Activated T-helper 2 cell treated with anti-CD3 and anti-CD28 coated beads, Interferon-gamma antibody, Interleukin-2, Interleukin-4, amounts not matched to agents 10 μg/mL and 5 μg/mL and 100 μg/mL, durations not matched to agents 14 hours and 24 hours and 36 hours (primary cell): ENCODE results near the gene MATR3. TPM values are rescaled to one million over a fixed set of nuclear protein-coding genes. Genes with fewer than 3 reads are reported as not detected.
"Not testable (repeated sequence)": the region's sequence is repeated elsewhere in the genome, so short reads cannot be mapped to it uniquely, and the experiment has no call there.

ENCODE experiments used
- DNase-seq: peaks from one replicate; pipeline ENCODE4 v3.0.0; 2021; ENCODE audit warnings: low spot score
- H3K27ac Mint-ChIP-seq: one replicate; pipeline ENCODE4 v1.8.0; 2021; ENCODE audit warnings: mixed read lengths
- H3K27me3 Mint-ChIP-seq: one replicate; pipeline ENCODE4 v1.8.0; 2021; ENCODE audit warnings: low read depth, mixed read lengths
- H3K36me3 Mint-ChIP-seq: one replicate; pipeline ENCODE4 v1.8.0; 2021; ENCODE audit warnings: low read depth, mixed read lengths
- H3K4me1 Mint-ChIP-seq: one replicate; pipeline ENCODE4 v1.8.0; 2021; ENCODE audit warnings: low read depth, mixed read lengths
- H3K4me3 Mint-ChIP-seq: one replicate; pipeline ENCODE4 v1.8.0; 2021; ENCODE audit warnings: low read depth, mild to moderate bottlenecking, moderate library complexity, mixed read lengths
- H3K9me3 Mint-ChIP-seq: one replicate; pipeline ENCODE4 v1.8.0; 2021; ENCODE audit warnings: mixed read lengths
- intact Hi-C: fragments of 100-400 bp; cut with micrococcal nuclease; formaldehyde crosslinking; loops from one replicate; pipeline ENCODE4 v1.15.1; 2023
- total RNA-seq: library from RNA; stranded (reverse); gene quantifications from 2 replicates; pipeline ENCODE4 v1.2.3, GENCODE V29; 2022

The MATR3 gene
- total RNA-seq, 1 donor from 2014 or later: 259 TPM

DNA sequence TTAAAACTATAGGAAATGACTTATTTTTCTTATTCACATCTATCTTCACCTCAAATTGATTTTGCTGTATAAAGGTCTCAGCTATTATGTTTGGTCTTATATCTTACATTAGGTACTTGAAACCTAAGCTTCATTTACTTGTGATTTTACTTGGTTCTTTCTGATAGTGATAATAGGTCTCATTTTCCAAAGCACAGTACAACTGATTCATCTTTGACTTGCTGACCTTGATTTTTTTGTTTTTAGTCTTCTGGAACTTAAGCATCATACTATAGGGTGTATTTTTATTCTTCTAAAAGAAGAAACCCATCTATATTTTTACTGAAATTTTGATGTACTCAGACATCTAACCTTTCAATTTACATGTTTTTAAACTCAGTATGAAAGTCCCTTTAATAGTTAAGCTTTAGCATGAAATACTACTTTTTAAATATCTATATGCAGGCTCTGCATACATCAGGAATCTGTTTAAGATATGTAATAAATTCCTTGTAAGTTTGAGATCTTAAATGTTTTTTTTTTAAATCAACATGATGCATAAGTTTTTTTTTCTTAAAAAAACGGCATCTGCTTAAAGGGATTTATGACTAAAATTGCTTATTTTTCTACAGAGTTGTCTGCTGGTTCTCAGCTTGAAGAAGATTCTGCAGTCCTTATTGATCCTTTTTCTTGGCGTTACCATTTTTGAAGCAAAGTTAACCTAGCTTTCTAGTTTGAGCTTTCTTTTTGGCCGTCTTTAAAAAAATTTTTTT lies 13.3 kb downstream of the MATR3 start:
- Mint-ChIP-seq H3K9me3 (no peaks in the 10 kb centered on the region), H3K27me3 (no peaks in the 10 kb centered on the region), H3K4me3 (no peak overlapping the region), H3K27ac (peak overlapping the region; percentile 81), H3K36me3 (peaks cover 30% of the 10 kb centered on the region), H3K4me1 (peaks cover 65% of the 10 kb centered on the region)
- intact Hi-C loops: no loop called here
- no peak for DNase-seq

GRCh38 chr5:139308797-139309196 lies 15.3 kb downstream of the MATR3 start:
- peak overlapping the region; percentile 48 for H3K27ac Mint-ChIP-seq
- no peak overlapping the region for H3K4me3 Mint-ChIP-seq
- no peak for DNase-seq
- peaks cover 57% of the 10 kb centered on the region for H3K4me1 Mint-ChIP-seq
- no peaks in the 10 kb centered on the region for H3K9me3 Mint-ChIP-seq
- intact Hi-C loops: loop anchor here (2.0 kb wide), 1 partner anchor 14 kb away; no protein-coding TSS in a partner anchor
- no peaks in the 10 kb centered on the region for H3K27me3 Mint-ChIP-seq
- H3K36me3 Mint-ChIP-seq: peaks cover 30% of the 10 kb centered on the region

GRCh38 chr5:139310715-139311186 lies 17.2 kb downstream of the MATR3 start:
- H3K27me3 Mint-ChIP-seq, intact Hi-C loops, H3K9me3 Mint-ChIP-seq, H3K4me3 Mint-ChIP-seq, DNase-seq: not testable (repeated sequence)
- Mint-ChIP-seq H3K27ac (peak overlapping the region; percentile 46), H3K4me1 (peaks cover 52% of the 10 kb centered on the region), H3K36me3 (peaks cover 44% of the 10 kb centered on the region)

DNA sequence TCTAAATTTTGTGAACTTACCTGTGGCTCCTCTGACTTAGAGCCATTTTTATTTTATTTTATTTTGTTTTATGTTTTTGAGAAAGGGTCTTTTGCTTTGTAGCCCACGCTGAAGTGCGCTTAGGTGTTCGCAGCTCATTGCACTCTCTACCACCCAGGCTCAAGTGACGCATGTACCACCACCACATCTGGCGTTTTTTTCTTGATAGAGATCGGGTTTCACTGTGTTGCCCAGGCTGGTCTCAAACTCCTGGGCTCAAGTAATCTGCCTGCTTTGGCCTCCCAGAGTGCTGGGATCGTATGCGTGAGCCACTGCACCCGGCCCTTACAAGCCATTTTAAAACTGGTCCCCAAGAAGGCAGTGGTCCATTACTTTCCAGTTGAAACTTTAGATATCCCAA lies 18.5 kb downstream of the MATR3 start:
- Mint-ChIP-seq H3K36me3 (peaks cover 54% of the 10 kb centered on the region), H3K9me3 (no peaks in the 10 kb centered on the region), H3K27ac (no peak overlapping the region), H3K4me3 (no peak overlapping the region), H3K4me1 (peaks cover 41% of the 10 kb centered on the region), H3K27me3 (no peaks in the 10 kb centered on the region)
- DNase-seq: no peak
- intact Hi-C loops: no loop called here

DNA sequence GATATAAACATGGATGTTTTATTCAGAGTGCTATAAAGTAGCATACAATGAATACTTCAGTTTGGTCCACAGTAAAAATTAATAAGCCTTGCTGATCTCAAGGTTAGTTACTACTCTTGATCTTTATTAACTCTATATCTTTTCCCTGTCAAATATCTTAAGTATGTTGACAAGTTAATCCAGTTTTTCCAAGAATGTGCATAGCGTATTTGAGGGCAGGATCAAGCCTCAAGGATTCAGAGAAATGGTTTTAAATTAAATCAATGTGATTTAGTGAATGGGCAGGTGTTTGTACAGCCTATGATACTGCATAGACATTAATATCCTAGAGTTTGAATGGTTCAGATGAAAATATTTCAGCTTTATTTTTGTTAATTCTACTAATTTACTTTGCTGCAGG lies 20.7 kb downstream of the MATR3 start:
- no peak overlapping the region for H3K4me3 Mint-ChIP-seq

GRCh38 chr5:139315056-139315615 lies 21.6 kb downstream of the MATR3 start:
- Mint-ChIP-seq H3K4me1 (peaks cover 15% of the 10 kb centered on the region), H3K27ac (no peak overlapping the region), H3K36me3 (peaks cover 56% of the 10 kb centered on the region), H3K27me3 (no peaks in the 10 kb centered on the region), H3K9me3 (no peaks in the 10 kb centered on the region), H3K4me3 (no peak overlapping the region)
- intact Hi-C loops: no loop called here
- DNase-seq: no peak

More for the DNA sequence above, 20.7 kb downstream of the MATR3 start:
- H3K36me3 Mint-ChIP-seq: peaks cover 53% of the 10 kb centered on the region
- H3K27me3 Mint-ChIP-seq: no peaks in the 10 kb centered on the region
- H3K27ac Mint-ChIP-seq: no peak overlapping the region
- intact Hi-C loops: no loop called here
- no peaks in the 10 kb centered on the region for H3K9me3 Mint-ChIP-seq
- H3K4me1 Mint-ChIP-seq: peaks cover 22% of the 10 kb centered on the region
- no peak for DNase-seq

DNA sequence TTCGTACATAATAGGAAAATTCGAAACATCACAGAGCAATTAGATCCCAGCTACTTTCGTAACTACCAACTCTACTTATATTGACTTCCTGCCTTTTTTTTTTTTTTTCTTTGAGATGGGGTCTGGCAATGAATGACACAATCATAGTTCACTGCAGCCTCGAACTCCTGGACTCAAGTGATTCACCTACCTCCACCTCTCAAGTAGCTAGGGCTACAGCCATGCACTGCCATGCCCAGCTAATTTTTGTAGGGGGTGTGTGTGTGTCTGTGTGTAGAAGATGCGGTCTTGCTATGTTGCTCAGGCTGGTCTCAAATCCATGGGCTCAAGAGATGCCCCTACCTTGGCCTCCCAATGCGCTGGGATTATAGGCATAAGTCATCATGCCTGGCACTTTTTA lies 42.3 kb downstream of the MATR3 start:
- H3K27ac Mint-ChIP-seq: no peak overlapping the region
- H3K27me3 Mint-ChIP-seq: no peaks in the 10 kb centered on the region
- DNase-seq: no peak
- peaks cover 24% of the 10 kb centered on the region for H3K36me3 Mint-ChIP-seq
- H3K4me1 Mint-ChIP-seq: peaks cover 4% of the 10 kb centered on the region
- no peaks in the 10 kb centered on the region for H3K9me3 Mint-ChIP-seq
- intact Hi-C loops: no loop called here
- no peak overlapping the region for H3K4me3 Mint-ChIP-seq

- peaks cover 10% of the 10 kb centered on the region for H3K36me3 Mint-ChIP-seq
- no peaks in the 10 kb centered on the region for H3K9me3 Mint-ChIP-seq
- intact Hi-C loops: no loop called here
- no peak for DNase-seq
- no peaks in the 10 kb centered on the region for H3K27me3 Mint-ChIP-seq
- H3K4me1 Mint-ChIP-seq: peaks cover 28% of the 10 kb centered on the region
- H3K27ac Mint-ChIP-seq: no peak overlapping the region
- H3K4me3 Mint-ChIP-seq: no peak overlapping the region
Measured at GRCh38 chr5:139340051-139340450, 46.5 kb downstream of the MATR3 start.

GRCh38 chr5:139341187-139341688 lies 47.7 kb downstream of the MATR3 start:
- Mint-ChIP-seq H3K4me3 (peak overlapping the region; percentile 93), H3K27me3 (no peaks in the 10 kb centered on the region), H3K4me1 (peaks cover 27% of the 10 kb centered on the region), H3K36me3 (peaks cover 18% of the 10 kb centered on the region), H3K27ac (peak overlapping the region; percentile 98), H3K9me3 (no peaks in the 10 kb centered on the region)
- intact Hi-C loops: loop anchor here (1.0 kb wide), 1 partner anchor 48 kb away; the partner anchor contains the start of gene MATR3
- no peak for DNase-seq

GRCh38 chr5:139341689-139342422 lies 48.3 kb downstream of the MATR3 start, which contains the start of gene PAIP2:
Gene PAIP2 (plus strand): TSS chr5:139341854. CDS start chr5:139363785, 21,931 bp downstream.
- peak within 1 kb of the TSS; percentile 93 for H3K4me3 Mint-ChIP-seq
- DNase-seq: peak; percentile 97
- H3K9me3 Mint-ChIP-seq: no peaks in the 10 kb centered on the region
- H3K4me1 Mint-ChIP-seq: peaks cover 27% of the 10 kb centered on the region
- H3K27me3 Mint-ChIP-seq: no peaks in the 10 kb centered on the region
- peaks cover 20% of the 10 kb centered on the region for H3K36me3 Mint-ChIP-seq
- H3K27ac Mint-ChIP-seq: peak within 1 kb of the TSS; percentile 98
- intact Hi-C loops: loop anchor here (1.0 kb wide), 2 partner anchors 48 to 49 kb away; partner anchors contain the start of gene MATR3

GRCh38 chr5:139342423-139342723 lies 48.8 kb downstream of the MATR3 start:
- DNase-seq: no peak
- Mint-ChIP-seq H3K27me3 (no peaks in the 10 kb centered on the region), H3K27ac (peak overlapping the region; percentile 98), H3K9me3 (no peaks in the 10 kb centered on the region), H3K4me1 (peaks cover 27% of the 10 kb centered on the region), H3K36me3 (peaks cover 24% of the 10 kb centered on the region), H3K4me3 (peak overlapping the region; percentile 93)
- intact Hi-C loops: loop anchor here (1.0 kb wide), 1 partner anchor 48 kb away; no protein-coding TSS in a partner anchor

- Mint-ChIP-seq H3K27me3 (no peaks in the 10 kb centered on the region), H3K36me3 (peaks cover 25% of the 10 kb centered on the region), H3K27ac (peak overlapping the region; percentile 98), H3K4me3 (peak overlapping the region; percentile 93), H3K4me1 (peaks cover 29% of the 10 kb centered on the region), H3K9me3 (no peaks in the 10 kb centered on the region)
- no peak for DNase-seq
- intact Hi-C loops: no loop called here
Measured at GRCh38 chr5:139343476-139343875, 49.9 kb downstream of the MATR3 start.
